ENCODE measurements around the gene EPHA2.
A peak's percentile ranks its signal among the peaks of the same experiment; 100 is the strongest.
"Not testable (repeated sequence)": the region's sequence is repeated elsewhere in the genome, so short reads cannot be mapped to it uniquely, and the experiment has no call there.

EPHA2 gene

DNA sequence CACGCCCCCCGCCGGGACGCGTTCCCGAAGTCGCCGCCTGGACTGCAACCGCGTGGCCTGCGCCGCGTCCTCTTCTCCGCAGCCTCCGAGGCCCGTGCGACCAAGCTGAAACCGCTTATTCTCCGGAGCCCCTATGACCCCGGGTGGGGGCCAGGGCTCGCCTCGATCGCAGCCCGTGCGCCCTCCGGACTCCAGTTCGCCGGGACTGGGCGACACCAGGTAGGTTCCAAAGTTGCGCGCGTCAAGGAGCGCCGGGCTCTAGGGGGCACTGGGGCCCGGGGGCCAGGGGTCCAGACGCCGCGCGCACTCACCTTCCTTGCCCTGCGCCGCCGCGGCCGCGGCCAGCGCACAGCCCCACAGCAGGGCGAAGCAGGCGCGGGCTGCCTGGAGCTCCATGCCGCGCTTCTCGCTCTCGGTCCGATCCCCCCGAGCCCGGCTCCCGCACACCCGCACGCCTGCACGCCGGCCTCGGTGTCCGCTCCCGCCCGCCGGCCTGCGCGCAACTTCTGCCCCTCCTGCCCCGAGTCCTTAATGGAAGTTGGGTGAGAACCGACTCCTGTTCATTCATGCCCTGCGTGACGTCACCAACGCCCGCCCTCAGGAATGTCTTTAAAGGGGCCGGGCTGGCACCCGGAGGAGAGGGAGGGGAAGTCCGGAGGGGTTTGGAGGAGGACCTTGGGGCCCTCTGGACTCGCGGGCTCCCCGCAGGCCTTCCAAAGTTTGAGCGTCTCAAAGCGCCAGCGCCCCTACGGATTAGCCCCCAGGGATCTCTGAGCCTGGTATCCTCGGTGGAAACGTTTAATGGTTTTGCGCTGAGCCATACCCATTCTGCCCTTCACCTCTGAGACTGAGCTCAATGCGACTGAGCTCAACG is at the start of gene EPHA2:
Gene EPHA2 (minus strand): TSS at position 533 of the 874 bp plus-strand sequence. CDS start 137 bp downstream, at position 396.
- Mint-ChIP-seq H3K27ac (peak within 1 kb of the TSS in 1 of 2 donors; percentile 19), H3K27me3 (peaks cover 56% of the 10 kb centered on the region), H3K9me3 (no peaks in the 10 kb centered on the region), H3K4me1 (peaks cover 74% of the 10 kb centered on the region), H3K4me3 (peak within 1 kb of the TSS; percentile 68 to 79)
- no peak for DNase-seq
- ATAC-seq = no peak

- peak overlapping the region in 1 of 2 donors; percentile 87 for H3K4me3 Mint-ChIP-seq
- ATAC-seq (no peak), DNase-seq (no peak)
- H3K27me3 Mint-ChIP-seq = no peaks in the 10 kb centered on the region
- no peaks in the 10 kb centered on the region for H3K9me3 Mint-ChIP-seq
- no peak overlapping the region for H3K27ac Mint-ChIP-seq
- H3K4me1 Mint-ChIP-seq = peaks cover 22% of the 10 kb centered on the region
These were observed 49.4 kb upstream of the EPHA2 start for GRCh38 chr1:16205334-16205671.

- H3K27me3 Mint-ChIP-seq = no peaks in the 10 kb centered on the region
- peak overlapping the region in 1 of 2 donors; percentile 87 for H3K4me3 Mint-ChIP-seq
- DNase-seq (peak; percentile 44 to 48), ATAC-seq (no peak)
- peaks cover 25% of the 10 kb centered on the region for H3K4me1 Mint-ChIP-seq
- H3K27ac Mint-ChIP-seq = no peak overlapping the region
- H3K9me3 Mint-ChIP-seq = no peaks in the 10 kb centered on the region
These were observed 48.9 kb upstream of the EPHA2 start for GRCh38 chr1:16204634-16205333.

DNA sequence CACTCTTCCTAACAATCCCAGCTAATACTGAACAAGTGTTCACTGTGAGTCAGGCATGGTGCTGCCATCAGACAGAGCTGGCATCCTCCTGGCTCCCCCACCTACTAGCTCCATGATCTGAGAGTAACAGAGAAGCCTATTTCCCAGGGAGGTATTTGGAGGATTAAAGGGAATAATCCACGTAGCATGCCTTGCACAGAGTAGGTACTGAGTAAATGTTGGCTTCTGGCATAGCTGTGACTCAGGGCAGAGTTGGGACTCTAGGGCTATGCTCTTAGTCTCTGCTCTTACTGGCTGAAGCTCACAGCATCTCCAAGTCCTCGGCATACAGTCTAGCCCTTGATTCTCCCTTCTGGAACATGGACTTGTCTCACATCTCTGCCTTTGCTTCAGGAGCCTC is 48.3 kb upstream of the EPHA2 start:
- Mint-ChIP-seq H3K27me3 (no peaks in the 10 kb centered on the region), H3K4me1 (peaks cover 31% of the 10 kb centered on the region), H3K4me3 (no peak overlapping the region), H3K9me3 (no peaks in the 10 kb centered on the region), H3K27ac (no peak overlapping the region)
- ATAC-seq (no peak), DNase-seq (no peak)

- Mint-ChIP-seq H3K9me3 (no peaks in the 10 kb centered on the region), H3K27ac (no peak overlapping the region), H3K4me1 (peaks cover 37% of the 10 kb centered on the region), H3K4me3 (no peak overlapping the region), H3K27me3 (no peaks in the 10 kb centered on the region)
- DNase-seq (no peak), ATAC-seq (no peak)
These were observed 47.7 kb upstream of the EPHA2 start for GRCh38 chr1:16203550-16203949.

DNA sequence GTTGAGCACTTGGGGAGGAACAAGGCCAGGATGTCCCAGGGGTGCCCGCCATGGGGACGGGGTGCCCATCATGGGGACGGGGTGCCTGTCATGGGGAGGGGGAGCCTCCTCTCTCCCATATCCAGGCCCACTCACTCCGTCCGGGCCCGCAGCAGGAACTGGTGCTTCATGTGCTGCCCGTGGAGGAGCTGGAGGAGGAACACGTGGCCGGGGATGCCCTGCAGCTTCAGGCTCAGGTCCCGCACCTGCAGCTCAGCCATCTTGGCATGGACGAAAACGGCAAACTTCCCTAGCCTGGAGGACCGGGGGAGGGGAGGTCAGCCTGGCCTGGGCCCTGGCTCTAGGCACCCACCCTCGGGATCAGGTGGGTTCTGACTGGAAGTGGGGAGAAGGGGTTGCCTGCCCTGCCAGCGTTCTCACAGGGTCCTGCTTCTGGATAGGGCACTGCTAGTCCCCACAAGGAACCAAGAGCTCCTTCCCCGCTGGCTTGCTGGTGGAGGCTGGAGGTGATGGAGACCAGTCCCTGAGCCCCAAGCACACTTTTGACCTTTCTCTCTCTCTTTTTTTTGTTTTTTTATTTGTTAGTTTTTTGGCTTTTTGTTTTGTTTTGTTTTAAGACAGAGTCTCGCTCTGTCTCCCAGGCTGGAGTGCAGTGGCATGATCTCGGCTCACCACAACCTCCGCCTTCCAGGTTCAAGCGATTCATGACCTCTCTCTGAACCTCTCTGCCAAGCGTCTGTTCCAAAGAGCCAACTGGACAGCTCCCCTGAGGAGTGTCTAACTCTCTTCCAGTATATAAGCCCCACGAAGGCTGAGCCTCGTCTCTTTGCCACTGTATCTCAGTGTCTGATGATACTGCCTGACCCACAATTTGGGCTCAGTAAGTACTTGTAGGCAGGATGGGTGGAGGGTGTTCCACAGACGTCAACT is 46.7 kb upstream of the EPHA2 start:
- H3K27me3 Mint-ChIP-seq = no peaks in the 10 kb centered on the region
- H3K9me3 Mint-ChIP-seq = no peaks in the 10 kb centered on the region
- H3K27ac Mint-ChIP-seq = peak overlapping the region in 1 of 2 donors; percentile 65
- DNase-seq = no peak
- no peak overlapping the region for H3K4me3 Mint-ChIP-seq
- no peak for ATAC-seq
- H3K4me1 Mint-ChIP-seq = peaks cover 43% of the 10 kb centered on the region

GRCh38 chr1:16199700-16200099 is 43.8 kb upstream of the EPHA2 start:
- H3K27me3 Mint-ChIP-seq = no peaks in the 10 kb centered on the region
- no peak for ATAC-seq
- H3K27ac Mint-ChIP-seq = peak overlapping the region in 1 of 2 donors; percentile 40
- H3K4me1 Mint-ChIP-seq = peaks cover 25% of the 10 kb centered on the region
- no peak for DNase-seq
- H3K9me3 Mint-ChIP-seq = no peaks in the 10 kb centered on the region
- H3K4me3 Mint-ChIP-seq = no peak overlapping the region

- Mint-ChIP-seq H3K4me1 (peaks cover 22% of the 10 kb centered on the region), H3K27ac (peak overlapping the region in 1 of 2 donors; percentile 77), H3K4me3 (no peak overlapping the region), H3K9me3 (no peaks in the 10 kb centered on the region), H3K27me3 (no peaks in the 10 kb centered on the region)
- peak; percentile 45 for ATAC-seq
- no peak for DNase-seq
These were observed 43.3 kb upstream of the EPHA2 start for GRCh38 chr1:16199157-16199501.

DNA sequence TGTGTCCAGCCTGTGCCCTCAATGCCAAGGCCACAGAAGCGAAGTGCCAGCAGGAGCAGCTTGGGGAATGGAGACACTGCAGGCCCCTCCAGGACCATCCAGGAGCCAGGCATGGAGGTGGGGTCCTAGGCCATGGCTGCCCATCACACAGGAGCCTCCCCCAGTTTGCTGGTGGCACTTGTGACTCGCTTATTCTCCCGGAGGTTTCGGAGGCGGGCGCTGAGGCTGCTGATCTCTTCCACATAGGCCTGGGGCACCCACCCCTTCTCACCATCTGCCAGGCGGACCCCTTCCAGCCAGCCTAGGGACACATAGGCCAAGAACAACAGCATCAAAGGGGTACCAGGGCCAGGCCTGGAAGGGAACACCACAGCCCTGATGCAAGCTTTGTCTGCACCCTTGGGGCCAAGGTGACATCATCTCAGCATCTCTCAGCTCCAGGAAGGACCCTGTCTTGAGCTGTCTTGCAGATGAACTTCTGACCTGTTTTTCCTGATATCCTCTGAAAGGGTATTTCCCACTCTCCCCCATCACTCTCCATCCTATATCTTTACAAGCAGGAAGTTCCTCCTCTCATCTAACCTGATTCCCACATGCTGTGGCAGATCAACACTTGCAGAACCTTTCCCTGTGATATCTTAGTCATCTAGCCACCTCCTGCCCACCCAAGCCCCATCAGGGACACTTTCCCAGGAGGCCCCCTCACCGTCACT is 42.7 kb upstream of the EPHA2 start:
- no peak overlapping the region for H3K4me3 Mint-ChIP-seq
- no peak for DNase-seq
- H3K27me3 Mint-ChIP-seq = no peaks in the 10 kb centered on the region
- no peaks in the 10 kb centered on the region for H3K9me3 Mint-ChIP-seq
- ATAC-seq = peak; percentile 28
- peak overlapping the region in 1 of 2 donors; percentile 77 for H3K27ac Mint-ChIP-seq
- H3K4me1 Mint-ChIP-seq = peaks cover 22% of the 10 kb centered on the region

GRCh38 chr1:16196874-16197273 is 41.0 kb upstream of the EPHA2 start:
- H3K27ac Mint-ChIP-seq = peak overlapping the region in 1 of 2 donors; percentile 55
- no peaks in the 10 kb centered on the region for H3K9me3 Mint-ChIP-seq

DNA sequence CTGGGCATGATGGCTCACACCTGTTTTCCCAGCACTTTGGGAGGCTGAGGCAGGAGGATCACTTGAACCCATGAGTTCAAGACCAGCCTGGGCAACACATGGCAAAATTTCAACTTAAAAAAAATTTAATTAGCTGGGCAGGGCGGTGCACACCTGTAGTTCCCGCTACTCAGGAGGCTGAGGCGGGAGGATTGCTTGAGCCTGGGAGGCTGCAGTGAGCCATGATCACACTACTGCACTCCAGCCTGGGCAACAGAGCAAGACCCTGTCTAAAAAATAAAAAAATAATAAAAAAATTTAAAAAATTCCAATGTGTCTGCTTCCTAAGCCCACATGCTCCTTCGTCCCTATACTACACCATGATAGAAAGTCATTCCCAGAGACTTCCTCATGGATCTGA is 40.3 kb upstream of the EPHA2 start:
- peaks cover 22% of the 10 kb centered on the region for H3K4me1 Mint-ChIP-seq
- H3K27ac Mint-ChIP-seq = peak overlapping the region in 1 of 2 donors; percentile 15
- DNase-seq, ATAC-seq, H3K9me3 Mint-ChIP-seq, H3K4me3 Mint-ChIP-seq, H3K27me3 Mint-ChIP-seq: not testable (repeated sequence)

More at GRCh38 chr1:16196874-16197273, 41.0 kb upstream of the EPHA2 start:
- peaks cover 22% of the 10 kb centered on the region for H3K4me1 Mint-ChIP-seq
- ATAC-seq (no peak), DNase-seq (no peak)
- H3K4me3 Mint-ChIP-seq = no peak overlapping the region
- no peaks in the 10 kb centered on the region for H3K27me3 Mint-ChIP-seq

GRCh38 chr1:16195518-16195905 is 39.6 kb upstream of the EPHA2 start:
- peaks cover 22% of the 10 kb centered on the region for H3K4me1 Mint-ChIP-seq
- H3K27ac Mint-ChIP-seq = no peak overlapping the region
- H3K27me3 Mint-ChIP-seq = no peaks in the 10 kb centered on the region
- no peak for DNase-seq
- no peaks in the 10 kb centered on the region for H3K9me3 Mint-ChIP-seq
- ATAC-seq = no peak
- H3K4me3 Mint-ChIP-seq = no peak overlapping the region

DNA sequence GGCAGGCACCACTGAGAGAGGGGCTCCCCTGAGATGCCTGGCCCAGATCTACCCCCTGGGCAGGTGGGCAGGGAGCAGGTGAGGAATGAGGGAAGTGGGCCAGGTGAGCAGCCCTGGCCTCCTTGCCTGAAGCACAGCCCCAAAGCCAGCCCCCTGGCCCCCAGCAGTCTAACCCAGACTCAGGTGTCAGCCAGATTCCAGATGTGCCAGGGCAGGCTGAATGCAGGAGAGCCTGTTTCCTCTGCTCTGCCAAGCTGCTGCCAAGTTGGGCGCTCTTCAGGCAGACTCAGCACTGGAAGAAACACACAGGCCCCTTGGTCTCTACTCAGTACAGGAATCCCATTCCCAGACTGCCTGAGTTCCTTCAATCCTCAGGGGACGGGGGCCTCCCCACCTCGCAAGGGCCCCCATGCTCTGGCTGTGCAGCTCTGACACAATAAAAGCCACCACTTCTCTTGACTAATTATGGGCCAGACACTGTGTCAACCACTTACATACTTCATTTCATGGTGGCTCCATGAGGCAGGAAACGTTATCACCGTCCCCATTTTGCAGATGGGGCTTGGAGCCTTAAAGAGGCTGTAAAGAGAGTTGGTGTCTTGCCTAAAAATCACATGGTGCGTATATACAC is 36.2 kb upstream of the EPHA2 start:
- H3K27ac Mint-ChIP-seq = no peak overlapping the region
- DNase-seq (no peak), ATAC-seq (no peak)
- H3K9me3 Mint-ChIP-seq = no peaks in the 10 kb centered on the region
- H3K27me3 Mint-ChIP-seq = peaks cover 16% of the 10 kb centered on the region
- no peaks in the 10 kb centered on the region for H3K4me1 Mint-ChIP-seq
- no peak overlapping the region for H3K4me3 Mint-ChIP-seq

- no peaks in the 10 kb centered on the region for H3K4me1 Mint-ChIP-seq
- DNase-seq = no peak
- no peak for ATAC-seq
- no peak overlapping the region for H3K4me3 Mint-ChIP-seq
- H3K27ac Mint-ChIP-seq = peak overlapping the region in 1 of 2 donors; percentile 66
- no peaks in the 10 kb centered on the region for H3K9me3 Mint-ChIP-seq
- peaks cover 16% of the 10 kb centered on the region for H3K27me3 Mint-ChIP-seq
These were observed 35.4 kb upstream of the EPHA2 start for GRCh38 chr1:16191309-16191708.

Measured in stimulated activated naive CD8-positive, alpha-beta T cell treated with anti-CD3 and anti-CD28 coated beads, Interleukin-15, amount 100 ng/mL, for 72 hours (primary cell).